ENCODE results near the gene RASAL2. TPM values are rescaled to one million over a fixed set of nuclear protein-coding genes. Genes with fewer than 3 reads are reported as not detected.

RASAL2 gene
- total and polyA plus RNA-seq, 12 donors = 2.4 to 31.5 (median 15.0) TPM

- Histone ChIP-seq H3K9me3 (replicated peaks in 1 of 3) (no peaks in the 10 kb centered on the region), H3K27ac (no peak overlapping the region), H3K36me3 (replicated peaks in 1 of 2) (no peaks in the 10 kb centered on the region), H3K4me3 (no peak overlapping the region), H3K27me3 (no peaks in the 10 kb centered on the region), H3K4me1 (replicated peaks in 1 of 2) (no peaks in the 10 kb centered on the region)
- intact Hi-C loops (cut with DNase I) = no loop called here
- WGBS, 4 donors = 92 to 97% (median 93%) methylated on average over 1 of the region's 1 CpG
- no peak for TF ChIP-seq POLR2A (IDR thresholded peaks at IDR 0.05)
- TF ChIP-seq, protein P1, sequence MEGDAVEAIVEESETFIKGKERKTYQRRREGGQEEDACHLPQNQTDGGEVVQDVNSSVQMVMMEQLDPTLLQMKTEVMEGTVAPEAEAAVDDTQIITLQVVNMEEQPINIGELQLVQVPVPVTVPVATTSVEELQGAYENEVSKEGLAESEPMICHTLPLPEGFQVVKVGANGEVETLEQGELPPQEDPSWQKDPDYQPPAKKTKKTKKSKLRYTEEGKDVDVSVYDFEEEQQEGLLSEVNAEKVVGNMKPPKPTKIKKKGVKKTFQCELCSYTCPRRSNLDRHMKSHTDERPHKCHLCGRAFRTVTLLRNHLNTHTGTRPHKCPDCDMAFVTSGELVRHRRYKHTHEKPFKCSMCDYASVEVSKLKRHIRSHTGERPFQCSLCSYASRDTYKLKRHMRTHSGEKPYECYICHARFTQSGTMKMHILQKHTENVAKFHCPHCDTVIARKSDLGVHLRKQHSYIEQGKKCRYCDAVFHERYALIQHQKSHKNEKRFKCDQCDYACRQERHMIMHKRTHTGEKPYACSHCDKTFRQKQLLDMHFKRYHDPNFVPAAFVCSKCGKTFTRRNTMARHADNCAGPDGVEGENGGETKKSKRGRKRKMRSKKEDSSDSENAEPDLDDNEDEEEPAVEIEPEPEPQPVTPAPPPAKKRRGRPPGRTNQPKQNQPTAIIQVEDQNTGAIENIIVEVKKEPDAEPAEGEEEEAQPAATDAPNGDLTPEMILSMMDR (IDR thresholded peaks at IDR 0.05) = no peak
- no peak for DNase-seq
Observed at GRCh38 chr1:178165196-178165595, 71.3 kb downstream of the RASAL2 start.

DNA sequence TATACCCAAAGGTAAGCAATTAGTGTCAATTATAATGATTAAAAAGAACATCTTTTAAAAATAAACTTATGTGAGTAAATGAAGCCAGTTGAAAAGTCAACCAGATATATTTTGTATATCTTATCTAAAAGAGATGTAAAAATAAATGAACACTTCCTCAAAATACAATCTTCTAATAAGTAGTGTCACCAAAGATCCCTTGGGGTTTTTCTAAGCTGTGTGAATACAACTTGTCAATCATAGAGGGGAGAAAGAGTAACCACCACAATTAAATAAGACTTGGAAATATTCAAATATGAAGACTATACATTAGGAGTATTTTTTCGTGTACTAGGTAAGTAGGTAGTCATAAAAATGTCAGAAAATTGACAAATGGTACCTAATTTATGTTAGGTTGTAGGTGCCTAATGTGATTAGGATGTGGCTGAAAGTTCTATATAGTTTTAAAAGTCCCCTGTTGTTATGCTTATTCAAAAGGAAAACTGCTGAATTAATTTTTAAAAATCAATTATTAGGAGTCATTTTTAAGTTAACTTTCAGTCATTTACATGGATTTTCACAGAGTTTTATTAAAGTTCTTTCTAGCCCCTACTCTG lies 72.6 kb downstream of the RASAL2 start:
- Histone ChIP-seq H3K27me3 (no peaks in the 10 kb centered on the region), H3K4me1 (replicated peaks in 1 of 2) (no peaks in the 10 kb centered on the region), H3K36me3 (replicated peaks in 1 of 2) (no peaks in the 10 kb centered on the region), H3K4me3 (no peak overlapping the region), H3K27ac (no peak overlapping the region), H3K9me3 (replicated peaks in 1 of 3) (no peaks in the 10 kb centered on the region)
- no peak for DNase-seq
- intact Hi-C loops (cut with DNase I) = no loop called here
- WGBS, 4 donors = 47 to 61% (median 55%) methylated on average over 1 of the region's 1 CpG
- TF ChIP-seq POLR2A (IDR thresholded peaks at IDR 0.05) = no peak
- TF ChIP-seq, protein P1 (IDR thresholded peaks at IDR 0.05) = no peak

- no peak for TF ChIP-seq POLR2A (IDR thresholded peaks at IDR 0.05)
- TF ChIP-seq, protein P1 (IDR thresholded peaks at IDR 0.05) = no peak
- no peaks in the 10 kb centered on the region for H3K27me3 ChIP-seq
- intact Hi-C loops (cut with DNase I) = no loop called here
- WGBS, 4 donors = 91 to 95% (median 94%) methylated on average over 2 of the region's 2 CpGs
- no peaks in the 10 kb centered on the region for H3K4me1 ChIP-seq (replicated peaks in 1 of 2)
- no peak for DNase-seq
- no peak overlapping the region for H3K27ac ChIP-seq
- H3K4me3 ChIP-seq = no peak overlapping the region
- no peaks in the 10 kb centered on the region for H3K36me3 ChIP-seq (replicated peaks in 1 of 2)
- no peaks in the 10 kb centered on the region for H3K9me3 ChIP-seq (replicated peaks in 1 of 3)
Observed at GRCh38 chr1:178168536-178168935, 74.6 kb downstream of the RASAL2 start.

- Histone ChIP-seq H3K9me3 (replicated peaks in 1 of 3) (no peaks in the 10 kb centered on the region), H3K27ac (no peak overlapping the region), H3K4me3 (no peak overlapping the region), H3K4me1 (replicated peaks in 1 of 2) (peaks cover 7 to 8% of the 10 kb centered on the region in 2 donors), H3K27me3 (no peaks in the 10 kb centered on the region), H3K36me3 (replicated peaks in 1 of 2) (no peaks in the 10 kb centered on the region)
- no peak for DNase-seq
- intact Hi-C loops (cut with DNase I) = no loop called here
- WGBS, 4 donors = 89 to 95% (median 91%) methylated on average over 1 of the region's 1 CpG
- TF ChIP-seq, protein P1 (IDR thresholded peaks at IDR 0.05) = no peak
- no peak for TF ChIP-seq POLR2A (IDR thresholded peaks at IDR 0.05)
Observed at GRCh38 chr1:178169649-178170048, 75.7 kb downstream of the RASAL2 start.

All from adrenal gland (tissue), 12 donors.